ENCODE measurements around the gene FAR1.
"Not testable (repeated sequence)": the region's sequence is repeated elsewhere in the genome, so short reads cannot be mapped to it uniquely, and the experiment has no call there.

Gene FAR1

GRCh38 chr11:13713982-13714381 is 45.5 kb downstream of the FAR1 start:
- DNase-seq = no peak

GRCh38 chr11:13717331-13717730 is 48.9 kb downstream of the FAR1 start:
- DNase-seq = no peak

GRCh38 chr11:13718394-13718793 is 49.9 kb downstream of the FAR1 start:
- no peak for DNase-seq

GRCh38 chr11:13720940-13721339 is 52.5 kb downstream of the FAR1 start:
- no peak for DNase-seq

GRCh38 chr11:13721760-13722159 is 53.3 kb downstream of the FAR1 start:
- no peak for DNase-seq

- DNase-seq = no peak
Measured at GRCh38 chr11:13726456-13726855, 58.0 kb downstream of the FAR1 start.

GRCh38 chr11:13728076-13728475 is 59.6 kb downstream of the FAR1 start:
- no peak for DNase-seq

- no peak for DNase-seq
Measured at GRCh38 chr11:13734530-13734929, 66.1 kb downstream of the FAR1 start.

- DNase-seq = peak; percentile 3
Measured at GRCh38 chr11:13745165-13745564, 76.7 kb downstream of the FAR1 start.

GRCh38 chr11:13753316-13753715 is 84.8 kb downstream of the FAR1 start:
- DNase-seq = not testable (repeated sequence)

- no peak for DNase-seq
Measured at GRCh38 chr11:13759050-13759449, 90.6 kb downstream of the FAR1 start.

- no peak for DNase-seq
Measured at GRCh38 chr11:13760115-13760514, 91.6 kb downstream of the FAR1 start.

GRCh38 chr11:13761250-13761649 is 92.8 kb downstream of the FAR1 start:
- no peak for DNase-seq

GRCh38 chr11:13761716-13762115 is 93.2 kb downstream of the FAR1 start:
- DNase-seq = no peak

GRCh38 chr11:13762718-13763117 is 94.2 kb downstream of the FAR1 start:
- DNase-seq = no peak

GRCh38 chr11:13763341-13763740 is 94.9 kb downstream of the FAR1 start:
- DNase-seq = no peak

GRCh38 chr11:13765886-13766285 is 97.4 kb downstream of the FAR1 start:
- DNase-seq = no peak

GRCh38 chr11:13767471-13767870 is 99.0 kb downstream of the FAR1 start:
- no peak for DNase-seq

- DNase-seq = no peak
Measured at GRCh38 chr11:13769188-13769587, 100.7 kb downstream of the FAR1 start.

- no peak for DNase-seq
Measured at GRCh38 chr11:13771151-13771550, 102.7 kb downstream of the FAR1 start.

- peak; percentile 63 for DNase-seq
Measured at GRCh38 chr11:13772223-13773046, 104.0 kb downstream of the FAR1 start.

- no peak for DNase-seq
Measured at GRCh38 chr11:13775471-13775870, 107.0 kb downstream of the FAR1 start.

- peak; percentile 31 for DNase-seq
Measured at GRCh38 chr11:13776134-13776815, 107.8 kb downstream of the FAR1 start.

GRCh38 chr11:13777341-13777985 is 109.0 kb downstream of the FAR1 start:
- no peak for DNase-seq
